ENCODE data around the gene ABHD16A. TPM values are rescaled to one million over a fixed set of nuclear protein-coding genes. Genes with fewer than 3 reads are reported as not detected.

ABHD16A gene
- polyA plus RNA-seq (2013, experiment 1 of 2) = 36.9 TPM
- 39.6 TPM for polyA plus RNA-seq (2013, experiment 2 of 2)

DNA sequence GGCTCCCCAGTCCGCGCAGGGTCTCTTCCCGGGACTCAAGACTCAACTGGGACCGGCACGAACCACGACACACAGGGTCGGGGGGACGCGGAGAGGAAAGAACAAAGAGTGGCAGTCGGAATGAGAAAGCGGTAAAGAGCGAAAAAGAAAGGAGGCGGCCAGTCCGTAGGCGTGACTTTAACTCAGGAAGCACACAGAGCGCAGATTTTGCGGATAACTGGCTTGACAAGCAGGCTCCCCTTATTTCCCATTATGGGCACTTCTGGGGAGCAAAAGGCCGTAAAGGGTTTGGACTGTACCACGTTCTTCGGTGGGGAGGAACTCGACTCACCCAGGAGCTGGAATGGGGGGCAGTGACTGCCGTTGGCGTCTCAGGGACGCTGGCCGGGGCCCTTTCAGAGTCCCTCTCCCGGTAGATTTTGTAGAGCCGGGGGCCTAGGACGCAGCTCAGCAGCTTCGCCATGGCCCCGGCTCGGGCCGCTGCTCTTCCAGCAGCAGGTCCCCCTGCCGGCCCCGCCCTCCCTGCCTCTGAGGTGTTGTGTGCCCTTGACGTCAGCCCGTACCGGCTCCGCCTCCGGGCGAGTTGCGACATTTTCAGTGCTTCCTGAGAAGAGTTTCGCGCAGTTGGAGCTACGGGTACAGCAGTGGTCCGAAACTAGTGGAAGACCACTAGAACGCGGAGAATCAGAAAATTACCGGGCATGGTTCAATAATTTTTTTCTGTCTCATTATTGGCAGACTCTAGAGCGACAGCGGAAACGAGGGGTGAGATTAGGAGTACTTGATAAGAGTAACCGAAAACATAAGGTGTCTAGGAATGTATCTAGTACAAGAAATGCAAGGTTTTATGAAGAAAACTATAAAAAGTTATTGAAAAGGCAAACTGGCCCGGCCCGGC, at the start of gene ABHD16A:
ABHD16A (minus strand) TSS at position 506 of the 898 bp plus-strand sequence; CDS start at position 463, 43 bp downstream.
- H3K9me3 ChIP-seq (ENCODE audit: control insufficient read depth, low read length) = no peaks in the 10 kb centered on the region
- H3K4me3 ChIP-seq (ENCODE audit: insufficient read depth in 1 of 2, low read depth in 1 of 2, low read length in 2 of 2) = peak within 1 kb of the TSS; percentile 78 to 97
- DNase-seq = peak; percentile 98
- peak within 1 kb of the TSS; percentile 58 to 96 for H3K4ac ChIP-seq (ENCODE audit: low read depth in 1 of 2, low read length in 2 of 2)
- H3K14ac ChIP-seq (ENCODE audit: low read length in 2 of 2) = peak within 1 kb of the TSS in 1 of 2 experiments; percentile 71
- peak within 1 kb of the TSS; percentile 70 for H3K4me2 ChIP-seq (ENCODE audit: low read length, poor library complexity, severe bottlenecking)
- peak within 1 kb of the TSS; percentile 88 for H3K27ac ChIP-seq (ENCODE audit: low read length, poor library complexity, severe bottlenecking)
- H2AK5ac ChIP-seq (ENCODE audit: low read length, severe bottlenecking) = peak within 1 kb of the TSS; percentile 82
- H2BK12ac ChIP-seq (ENCODE audit: low read length in 2 of 2) = peak within 1 kb of the TSS in 1 of 2 experiments; percentile 44
- H3K4me1 ChIP-seq (ENCODE audit: control insufficient read depth, insufficient read depth, low read depth, low read length) = peaks cover 15% of the 10 kb centered on the region
- H3K36me3 ChIP-seq (ENCODE audit: control insufficient read depth in 1 of 2, insufficient read depth in 2 of 2, low read depth in 1 of 2, low read length in 2 of 2) = peaks cover 11 to 17% of the 10 kb centered on the region in 2 experiments
- peak within 1 kb of the TSS; percentile 17 to 94 for H3K18ac ChIP-seq (ENCODE audit: low read depth in 1 of 2, low read length in 2 of 2)
- H3K79me1 ChIP-seq (replicated peaks; ENCODE audit: low read length, poor library complexity, severe bottlenecking) = peaks cover 15% of the 10 kb centered on the region
- 4% methylated on average over 54 of the region's 54 CpGs for WGBS
- peak within 1 kb of the TSS; percentile 80 for H4K8ac ChIP-seq (ENCODE audit: low read length)
- H3K23ac ChIP-seq (ENCODE audit: low read length in 2 of 2) = peak within 1 kb of the TSS in 1 of 2 experiments; percentile 64
- peak within 1 kb of the TSS; percentile 78 for H2AFZ ChIP-seq (ENCODE audit: low read depth, low read length)
- H3K27me3 ChIP-seq (ENCODE audit: control insufficient read depth in 1 of 2, insufficient read depth in 1 of 2, low read length in 2 of 2) = no peaks in the 10 kb centered on the region
- peak within 1 kb of the TSS; percentile 78 for H2BK5ac ChIP-seq (ENCODE audit: low read depth, low read length, poor library complexity, severe bottlenecking)
- peak within 1 kb of the TSS; percentile 98 for H3K9ac ChIP-seq (ENCODE audit: low read length)
- no peak within 1 kb of the TSS for H2BK120ac ChIP-seq (ENCODE audit: low read depth, low read length)
- H2BK15ac ChIP-seq (ENCODE audit: low read depth, poor library complexity, severe bottlenecking) = peak within 1 kb of the TSS; percentile 76
- H4K91ac ChIP-seq (ENCODE audit: low read length) = no peak within 1 kb of the TSS

DNA sequence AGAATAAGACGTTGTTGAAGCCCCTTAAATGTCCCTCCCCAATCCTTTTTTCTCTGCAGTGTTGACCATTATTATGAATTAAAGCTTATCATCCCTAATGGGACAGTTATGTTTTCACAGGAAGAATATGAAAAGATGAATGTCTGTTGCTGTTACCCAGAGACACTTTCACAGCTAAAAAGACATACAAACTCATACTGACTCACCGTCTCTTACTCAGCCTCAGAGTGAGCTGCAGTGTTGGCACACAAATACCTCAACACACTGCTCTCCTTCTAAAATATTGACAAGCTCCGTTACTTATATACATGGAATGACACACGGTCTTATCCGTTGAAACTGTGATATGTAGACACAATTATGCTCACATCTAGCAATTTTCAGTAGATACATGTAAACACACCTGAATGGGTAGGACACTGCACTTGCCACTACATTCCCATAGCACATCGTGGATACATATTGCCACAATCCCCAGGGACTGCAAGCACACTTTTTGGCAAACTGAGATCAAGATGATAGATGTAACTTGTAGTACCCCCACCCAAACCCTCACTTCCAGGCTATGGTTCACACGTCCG, 49.7 kb upstream of the ABHD16A start:
- peaks cover 4% of the 10 kb centered on the region for H3K4me1 ChIP-seq (ENCODE audit: control insufficient read depth, insufficient read depth, low read depth, low read length)
- H3K4me3 ChIP-seq (ENCODE audit: insufficient read depth in 1 of 2, low read depth in 1 of 2, low read length in 2 of 2) = no peak overlapping the region
- no peak overlapping the region for H4K91ac ChIP-seq (ENCODE audit: low read length)
- H4K8ac ChIP-seq (ENCODE audit: low read length) = no peak overlapping the region
- no peak overlapping the region for H2BK5ac ChIP-seq (ENCODE audit: low read depth, low read length, poor library complexity, severe bottlenecking)
- no peak overlapping the region for H3K14ac ChIP-seq (ENCODE audit: low read length in 2 of 2)
- no peak overlapping the region for H2BK15ac ChIP-seq (ENCODE audit: low read depth, poor library complexity, severe bottlenecking)
- DNase-seq = peak; percentile 81
- H2BK12ac ChIP-seq (ENCODE audit: low read length in 2 of 2) = no peak overlapping the region
- no peaks in the 10 kb centered on the region for H3K9me3 ChIP-seq (ENCODE audit: control insufficient read depth, low read length)
- no peak overlapping the region for H3K4me2 ChIP-seq (ENCODE audit: low read length, poor library complexity, severe bottlenecking)
- no peak overlapping the region for H3K27ac ChIP-seq (ENCODE audit: low read length, poor library complexity, severe bottlenecking)
- no peak overlapping the region for H2AK5ac ChIP-seq (ENCODE audit: low read length, severe bottlenecking)
- no peaks in the 10 kb centered on the region for H3K79me1 ChIP-seq (replicated peaks; ENCODE audit: low read length, poor library complexity, severe bottlenecking)
- H3K36me3 ChIP-seq (ENCODE audit: control insufficient read depth in 1 of 2, insufficient read depth in 2 of 2, low read depth in 1 of 2, low read length in 2 of 2) = peaks cover 0 to 7% of the 10 kb centered on the region in 2 experiments
- H3K9ac ChIP-seq (ENCODE audit: low read length) = peak overlapping the region; percentile 48
- H3K27me3 ChIP-seq (ENCODE audit: control insufficient read depth in 1 of 2, insufficient read depth in 1 of 2, low read length in 2 of 2) = no peaks in the 10 kb centered on the region
- no peak overlapping the region for H2AFZ ChIP-seq (ENCODE audit: low read depth, low read length)
- no peak overlapping the region for H3K23ac ChIP-seq (ENCODE audit: low read length in 2 of 2)
- H3K18ac ChIP-seq (ENCODE audit: low read depth in 1 of 2, low read length in 2 of 2) = no peak overlapping the region
- peak overlapping the region in 1 of 2 experiments; percentile 40 for H3K4ac ChIP-seq (ENCODE audit: low read depth in 1 of 2, low read length in 2 of 2)
- no peak overlapping the region for H2BK120ac ChIP-seq (ENCODE audit: low read depth, low read length)
- 52% methylated on average over 7 of the region's 8 CpGs for WGBS

DNA sequence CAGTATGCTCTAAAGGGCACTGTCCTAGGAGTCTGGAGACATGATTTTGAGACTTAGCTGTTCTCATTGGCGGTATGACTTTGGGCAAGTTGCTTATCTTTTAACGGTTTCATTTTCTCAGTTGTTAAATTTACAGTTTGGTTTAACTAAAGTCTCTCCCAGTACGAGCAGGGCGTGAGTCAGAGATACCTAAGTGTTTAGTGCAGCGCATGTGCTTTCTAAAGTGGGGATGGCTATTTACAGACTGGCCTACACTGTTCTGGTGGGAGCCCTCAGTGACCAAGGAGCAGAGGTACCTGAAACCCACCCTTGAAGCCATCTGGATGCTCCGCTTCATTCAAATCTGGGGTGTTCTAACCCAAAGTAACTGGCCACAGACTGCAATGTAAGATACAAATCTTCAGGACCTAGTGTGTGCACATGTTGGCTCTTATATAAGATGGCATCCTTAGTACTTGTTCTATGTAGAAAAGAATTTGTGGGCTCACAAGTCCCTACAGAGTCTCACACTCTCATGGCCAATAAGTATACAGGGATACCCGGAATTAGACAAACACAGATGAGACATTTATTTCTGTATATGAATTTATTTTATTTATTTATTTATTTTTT, 47.4 kb upstream of the ABHD16A start:
- no peak overlapping the region for H2BK120ac ChIP-seq (ENCODE audit: low read depth, low read length)
- peak overlapping the region; percentile 71 for H3K27ac ChIP-seq (ENCODE audit: low read length, poor library complexity, severe bottlenecking)
- no peak overlapping the region for H2BK15ac ChIP-seq (ENCODE audit: low read depth, poor library complexity, severe bottlenecking)
- H3K4me3 ChIP-seq (ENCODE audit: insufficient read depth in 1 of 2, low read depth in 1 of 2, low read length in 2 of 2) = no peak overlapping the region
- peak; percentile 87 for DNase-seq
- peaks cover 0 to 15% of the 10 kb centered on the region in 2 experiments for H3K36me3 ChIP-seq (ENCODE audit: control insufficient read depth in 1 of 2, insufficient read depth in 2 of 2, low read depth in 1 of 2, low read length in 2 of 2)
- H3K4ac ChIP-seq (ENCODE audit: low read depth in 1 of 2, low read length in 2 of 2) = no peak overlapping the region
- H3K23ac ChIP-seq (ENCODE audit: low read length in 2 of 2) = no peak overlapping the region
- H2AK5ac ChIP-seq (ENCODE audit: low read length, severe bottlenecking) = no peak overlapping the region
- peaks cover 7% of the 10 kb centered on the region for H3K4me1 ChIP-seq (ENCODE audit: control insufficient read depth, insufficient read depth, low read depth, low read length)
- no peak overlapping the region for H4K91ac ChIP-seq (ENCODE audit: low read length)
- H2BK12ac ChIP-seq (ENCODE audit: low read length in 2 of 2) = no peak overlapping the region
- H3K4me2 ChIP-seq (ENCODE audit: low read length, poor library complexity, severe bottlenecking) = no peak overlapping the region
- H2AFZ ChIP-seq (ENCODE audit: low read depth, low read length) = no peak overlapping the region
- no peak overlapping the region for H4K8ac ChIP-seq (ENCODE audit: low read length)
- H3K14ac ChIP-seq (ENCODE audit: low read length in 2 of 2) = no peak overlapping the region
- WGBS = 36% methylated on average over 6 of the region's 7 CpGs
- no peak overlapping the region for H2BK5ac ChIP-seq (ENCODE audit: low read depth, low read length, poor library complexity, severe bottlenecking)
- no peaks in the 10 kb centered on the region for H3K27me3 ChIP-seq (ENCODE audit: control insufficient read depth in 1 of 2, insufficient read depth in 1 of 2, low read length in 2 of 2)
- no peaks in the 10 kb centered on the region for H3K9me3 ChIP-seq (ENCODE audit: control insufficient read depth, low read length)
- H3K79me1 ChIP-seq (replicated peaks; ENCODE audit: low read length, poor library complexity, severe bottlenecking) = no peaks in the 10 kb centered on the region
- no peak overlapping the region for H3K9ac ChIP-seq (ENCODE audit: low read length)
- no peak overlapping the region for H3K18ac ChIP-seq (ENCODE audit: low read depth in 1 of 2, low read length in 2 of 2)

Measured in mesenchymal stem cell (in vitro differentiated cells and primary cell).